K562 (cell line): Measurements from ENCODE around the gene LAGE3. TPM values are rescaled to one million over a fixed set of nuclear protein-coding genes. Genes with fewer than 3 reads are reported as not detected.
A peak's percentile ranks its signal among the peaks of the same experiment; 100 is the strongest.

Experiments used
- ARID3A ChIP-seq: IDR thresholded peaks from 2 replicates; pipeline ENCODE4 v1.6.1; 2012; ENCODE audit warnings: low read depth, low read length, improper control_type of control experiment, borderline replicate concordance
- ATF4 ChIP-seq: fragments of 450-650 bp; formaldehyde crosslinking; IDR thresholded peaks from 2 replicates; pipeline ENCODE4 v1.4.0; 2022; ENCODE audit warnings: mild to moderate bottlenecking, moderate library complexity
- ELF1 ChIP-seq: fragments of 200-800 bp; sonication (Bioruptor generic); IDR thresholded peaks from 2 replicates; pipeline ENCODE4 v1.6.1; 2016; ENCODE audit warnings: missing genetic modification characterization, missing compliant biosample characterization
- GMEB1 ChIP-seq: fragments of 250-450 bp; sonication (Bioruptor Pico); IDR thresholded peaks from 2 replicates; pipeline ENCODE4 v1.4.0; 2020; ENCODE audit warnings: mild to moderate bottlenecking
- IRF2 ChIP-seq: sonication (generic); formaldehyde crosslinking; IDR thresholded peaks from 2 replicates; pipeline ENCODE4 v1.8.1; 2022; ENCODE audit warnings: mild to moderate bottlenecking, missing genetic modification reagents
- NR2C1 ChIP-seq, 2 experiments: fragments of 450-650 bp; IDR thresholded peaks; 2 replicates each; pipeline ENCODE4 v1.6.1; 2017; ENCODE audit warnings: mild to moderate bottlenecking in 2 of 2, antibody characterized with exemption in 1 of 2, inconsistent platforms in 1 of 2, missing compliant biosample characterization in 1 of 2, missing genetic modification characterization in 1 of 2
- OTX1 ChIP-seq: fragments of 450-650 bp; formaldehyde crosslinking; IDR thresholded peaks from 2 replicates; pipeline ENCODE4 v1.4.0; 2022; ENCODE audit warnings: mild to moderate bottlenecking
- POLR2G ChIP-seq: fragments of 200-400 bp; formaldehyde crosslinking; IDR thresholded peaks from 2 replicates; pipeline ENCODE4 v1.6.1; 2017; ENCODE audit warnings: low read depth, mild to moderate bottlenecking, antibody characterized with exemption, low read length, moderate library complexity
- SNRNP70 ChIP-seq: fragments of 200-400 bp; formaldehyde crosslinking; optimal IDR thresholded peaks from 2 replicates; pipeline ENCODE3; 2017; ENCODE audit warnings: low read depth, low read length
- SREBF1 ChIP-seq: fragments of 150-350 bp; IDR thresholded peaks from 2 replicates; pipeline ENCODE4 v1.6.1; 2014; ENCODE audit warnings: antibody characterized with exemption, low read depth, low read length, borderline replicate concordance
- U2AF2 ChIP-seq: fragments of 200-400 bp; formaldehyde crosslinking; optimal IDR thresholded peaks from 2 replicates; pipeline ENCODE3; 2017; ENCODE audit warnings: low read depth, mild to moderate bottlenecking, low read length
- XRCC5 ChIP-seq: fragments of 200-400 bp; formaldehyde crosslinking; IDR thresholded peaks from 2 replicates; pipeline ENCODE4 v1.6.1; 2017; ENCODE audit warnings: low read depth, mild to moderate bottlenecking, low read length
- ZNF140 ChIP-seq: fragments of 250-450 bp; sonication (Bioruptor Pico); IDR thresholded peaks from 2 replicates; pipeline ENCODE4 v1.8.0; 2021; ENCODE audit warnings: moderate library complexity, mild to moderate bottlenecking, inconsistent platforms
- ZNF407 ChIP-seq: fragments of 450-650 bp; IDR thresholded peaks from 2 replicates; pipeline ENCODE4 v1.6.1; 2016; ENCODE audit warnings: low read depth
- ZNF830 ChIP-seq: fragments of 250-450 bp; sonication (Bioruptor Pico); IDR thresholded peaks from 2 replicates; pipeline ENCODE4 v1.5.0; 2021; ENCODE audit warnings: mild to moderate bottlenecking
- polyA plus RNA-seq, 8 experiments: library from polyadenylated mRNA; depleted of rRNA in 4 of 8; stranded (reverse) in 5 of 8; unstranded in 3 of 8; fragments of >200 nt; fragmentation: Nextera tagmentation in 2 of 8; fragmentation: Illumina TruSeq in 1 of 8; extraction: Ambion mirVana in 2 of 8; extraction: Trizol in 1 of 8; gene quantifications; 2 replicates each; pipeline versions ENCODE4 v1.2.1 to v1.2.3, GENCODE V29; 2011 to 2014; ENCODE audit warnings: inconsistent platforms in 1 of 8, missing spikeins in 1 of 8
- total RNA-seq, 7 experiments: library from RNA; depleted of rRNA in 6 of 7; stranded (reverse); fragments of >200 nt in 6 of 7; fragmentation: Illumina TruSeq in 2 of 7; extraction: Trizol in 2 of 7; gene quantifications; 2 replicates each; pipeline versions ENCODE4 v1.2.1 to v1.2.3, GENCODE V29; 2011 to 2021; ENCODE audit warnings: low replicate concordance in 1 of 7

The LAGE3 gene
- total and polyA plus RNA-seq, 9 of the 15 experiments (the other 6 are each of a cell fraction or from before 2014, with no cell fraction given), result 28.2 to 125 (median 35.8) TPM

- TF ChIP-seq ZNF407 (no peak), SREBF1 (no peak), IRF2 (CRISPR knock-in tag) (no peak), ZNF830 (CRISPR knock-in tag) (no peak), ZNF140 (CRISPR knock-in tag) (no peak), ATF4 (CRISPR knock-in tag) (no peak), NR2C1 (IDR thresholded peaks at IDR 0.05) (no peak), NR2C1 (tag; IDR thresholded peaks at IDR 0.05) (no peak), OTX1 (CRISPR knock-in tag) (no peak), POLR2G (peak; percentile 94), GMEB1 (CRISPR knock-in tag) (peak; percentile 22), U2AF2 (no peak), XRCC5 (no peak), SNRNP70 (no peak), ELF1 (tag) (no peak), ARID3A (no peak)
Observed at GRCh38 chrX:154458116-154458953, 20.7 kb downstream of the LAGE3 start, which contains the start of gene PLXNA3 (continued).
